Spleen (tissue), 11 donors: ENCODE data around the gene TDRD9. TPM values are rescaled to one million over a fixed set of nuclear protein-coding genes. Genes with fewer than 3 reads are reported as not detected.

Source experiments
- DNase-seq: peaks from one replicate; pipeline ENCODE4 v3.0.0-alpha.2; 2020
- H3K27ac ChIP-seq, 8 donors: fragments of 200-600 bp; sonication (generic) in 7 of 8; 1 replicate in 4 of 8; 2 replicates in 4 of 8; pipeline versions ENCODE4 v1.5.0 to v1.8.0; 2016 to 2021; ENCODE audit warnings: inconsistent platforms in 4 of 8, mild to moderate bottlenecking in 4 of 8, moderate library complexity in 1 of 8
- H3K27me3 ChIP-seq, 7 donors: fragments of 200-600 bp; sonication (generic) in 6 of 7; replicated peaks in 1 of 7; 1 replicate in 4 of 7; 2 replicates in 3 of 7; pipeline versions ENCODE4 v1.5.0 to v1.8.0; 2016 to 2021; ENCODE audit warnings: inconsistent platforms in 3 of 7, mild to moderate bottlenecking in 1 of 7
- H3K36me3 ChIP-seq, 6 donors: fragments of 200-600 bp; sonication (generic) in 5 of 6; 1 replicate in 4 of 6; 2 replicates in 2 of 6; pipeline versions ENCODE4 v1.5.0 to v1.8.0; 2016 to 2021; ENCODE audit warnings: inconsistent platforms in 2 of 6
- H3K4me1 ChIP-seq, 6 donors: fragments of 200-600 bp; sonication (generic) in 5 of 6; 1 replicate in 3 of 6; 2 replicates in 3 of 6; pipeline versions ENCODE4 v1.5.0 to v1.8.0; 2016 to 2021; ENCODE audit warnings: inconsistent platforms in 3 of 6
- H3K4me3 ChIP-seq, 8 donors: fragments of 200-600 bp; sonication (generic) in 7 of 8; 1 replicate in 4 of 8; 2 replicates in 4 of 8; pipeline versions ENCODE4 v1.5.0 to v1.8.0; 2016 to 2021; ENCODE audit warnings: inconsistent platforms in 4 of 8, mild to moderate bottlenecking in 4 of 8, moderate library complexity in 2 of 8
- H3K9me3 ChIP-seq, 8 donors: fragments of 200-600 bp; sonication (generic) in 7 of 8; 1 replicate in 4 of 8; 2 replicates in 4 of 8; pipeline versions ENCODE4 v1.5.0 to v1.8.0; 2016 to 2021; ENCODE audit warnings: inconsistent platforms in 4 of 8
- CTCF ChIP-seq, 11 experiments: fragments of 200-600 bp in 7 of 11; fragments of 450-650 bp in 4 of 11; sonication (generic) in 4 of 11; IDR thresholded peaks in 8 of 11; conservative IDR thresholded peaks in 3 of 11; 1 replicate in 7 of 11; 2 replicates in 4 of 11; pipeline versions ENCODE4 v1.4.0 to v1.8.0; 2016 to 2021; ENCODE audit warnings: antibody characterized with exemption in 11 of 11, inconsistent platforms in 4 of 11, mild to moderate bottlenecking in 1 of 11
- POLR2A ChIP-seq, 3 donors: fragments of 450-650 bp; IDR thresholded peaks; one replicate each; pipeline ENCODE4 v1.5.1; 2017; ENCODE audit warnings: antibody characterized with exemption in 3 of 3, mild to moderate bottlenecking in 1 of 3
- POLR2AphosphoS5 ChIP-seq, 3 donors: sonication (generic); formaldehyde crosslinking; IDR thresholded peaks; one replicate each; pipeline ENCODE4 v1.5.1; 2017; ENCODE audit warnings: antibody characterized with exemption in 3 of 3
- WGBS, 5 donors: extraction: QIAGEN DNeasy Blood & Tissue Kit in 3 of 5; methylation state at CpG; one replicate each; pipeline versions ENCODE4 v1.1.5 to v1.1.7; 2013 to 2018; 5-methylcytosine and 5-hydroxymethylcytosine counted together
- intact Hi-C: fragments of 100-400 bp; cut with DNase I; formaldehyde crosslinking; loops from one replicate; pipeline ENCODE4 v1.15.0; 2023; ENCODE audit warnings: low total_unique reads
- polyA plus RNA-seq, 3 donors: library from polyadenylated mRNA; stranded (reverse); fragments of 200-250 nt; gene quantifications; one replicate each; pipeline ENCODE4 v1.2.1, GENCODE V29; 2013
- total RNA-seq, 7 donors: library from RNA; depleted of rRNA in 3 of 7; stranded (reverse); fragments of >200 nt in 3 of 7; fragmentation: NEBNext Ultra II Directional in 4 of 7; extraction: Animal tissue kit (Norgen Biotek cat#: 25700) in 4 of 7; gene quantifications; one replicate each; pipeline versions ENCODE4 v1.1.0 to v1.2.1, GENCODE V29; 2016 to 2021
- donor health status: healthy with polysubstance abuse.
- donor health status: DM: no; HTN: no; CAD: no; lungs with moderate emphysema.
- donor health status: DM: no; HTN: no; CAD: no.
- donor health status: Bipolar disorder and iron deficiency.
- donor health status: healthy.
- donor health status: DM: no; HTN: no; CAD: no.
- donor health status: DM: yes; HTN: yes; CAD: no.

Gene TDRD9
- total and polyA plus RNA-seq, 10 donors, result 0.70 to 18.7 (median 8.0) TPM

- peaks cover 0 to 29% (median 2%) of the 10 kb centered on the region in 6 donors for H3K4me1 ChIP-seq
- no peak for DNase-seq
- H3K36me3 ChIP-seq, result no peaks in the 10 kb centered on the region
- TF ChIP-seq POLR2AphosphoS5 (IDR thresholded peaks at IDR 0.05), result peak in 1 of 3 donors; percentile 9
- TF ChIP-seq POLR2A (IDR thresholded peaks at IDR 0.05), result no peak
- TF ChIP-seq CTCF (IDR thresholded peaks at IDR 0.05 in 8 of 11, conservative IDR thresholded peaks at IDR 0.05 in 3 of 11), result no peak
- peak overlapping the region in 7 of 8 donors; percentile 23 to 83 (median 78) for H3K27ac ChIP-seq
- H3K27me3 ChIP-seq, result peaks cover 0 to 18% (median 0%) of the 10 kb centered on the region in 7 donors
- intact Hi-C loops, result no loop called here
- H3K4me3 ChIP-seq, result peak overlapping the region in 1 of 8 donors; percentile 35
- WGBS, 5 donors, result 37 to 69% (median 53%) methylated on average over 3 of the region's 3 CpGs
- no peaks in the 10 kb centered on the region for H3K9me3 ChIP-seq
Observed at GRCh38 chr14:103931422-103931821, 3.2 kb downstream of the TDRD9 start.

- DNase-seq, result no peak
- peaks cover 0 to 9% (median 0%) of the 10 kb centered on the region in 7 donors for H3K27me3 ChIP-seq
- no peak for TF ChIP-seq POLR2A (IDR thresholded peaks at IDR 0.05)
- no peak for TF ChIP-seq CTCF (IDR thresholded peaks at IDR 0.05 in 8 of 11, conservative IDR thresholded peaks at IDR 0.05 in 3 of 11)
- no peak for TF ChIP-seq POLR2AphosphoS5 (IDR thresholded peaks at IDR 0.05)
- intact Hi-C loops, result no loop called here
- no peaks in the 10 kb centered on the region for H3K9me3 ChIP-seq
- H3K4me3 ChIP-seq, result peak overlapping the region in 1 of 8 donors; percentile 35
- no peaks in the 10 kb centered on the region for H3K36me3 ChIP-seq
- H3K27ac ChIP-seq, result peak overlapping the region in 7 of 8 donors; percentile 5 to 83 (median 78)
- peaks cover 0 to 29% (median 2%) of the 10 kb centered on the region in 6 donors for H3K4me1 ChIP-seq
- WGBS, 5 donors, result 61 to 82% (median 72%) methylated on average over 11 of the region's 11 CpGs
Observed at GRCh38 chr14:103932791-103933490, 4.7 kb downstream of the TDRD9 start.

- Histone ChIP-seq H3K27ac (no peak overlapping the region), H3K27me3 (no peaks in the 10 kb centered on the region), H3K4me1 (peaks cover 0 to 29% (median 2%) of the 10 kb centered on the region in 6 donors), H3K9me3 (no peaks in the 10 kb centered on the region), H3K36me3 (no peaks in the 10 kb centered on the region), H3K4me3 (no peak overlapping the region)
- WGBS, 5 donors, result 79 to 87% (median 81%) methylated on average over 2 of the region's 2 CpGs
- DNase-seq, result no peak
- intact Hi-C loops, result no loop called here
- TF ChIP-seq POLR2AphosphoS5 (IDR thresholded peaks at IDR 0.05), result no peak
- TF ChIP-seq CTCF (IDR thresholded peaks at IDR 0.05 in 8 of 11, conservative IDR thresholded peaks at IDR 0.05 in 3 of 11), result no peak
- TF ChIP-seq POLR2A (IDR thresholded peaks at IDR 0.05), result no peak
Observed at GRCh38 chr14:103935102-103935501, 6.8 kb downstream of the TDRD9 start.

- 74 to 87% (median 83%) methylated on average over 7 of the region's 7 CpGs for WGBS, 5 donors
- H3K9me3 ChIP-seq, result no peaks in the 10 kb centered on the region
- intact Hi-C loops, result no loop called here
- no peaks in the 10 kb centered on the region for H3K36me3 ChIP-seq
- no peaks in the 10 kb centered on the region for H3K4me1 ChIP-seq
- H3K4me3 ChIP-seq, result no peak overlapping the region
- H3K27me3 ChIP-seq, result peaks cover 0 to 42% (median 0%) of the 10 kb centered on the region in 7 donors
- H3K27ac ChIP-seq, result no peak overlapping the region
- DNase-seq, result no peak
- TF ChIP-seq CTCF (IDR thresholded peaks at IDR 0.05 in 8 of 11, conservative IDR thresholded peaks at IDR 0.05 in 3 of 11) (no peak), POLR2A (IDR thresholded peaks at IDR 0.05) (no peak)
Observed at GRCh38 chr14:103941462-103941861, 13.2 kb downstream of the TDRD9 start.
